Measurements from ENCODE around the gene C6orf120. TPM values are rescaled to one million over a fixed set of nuclear protein-coding genes. Genes with fewer than 3 reads are reported as not detected.

Gene C6orf120
- total and polyA plus RNA-seq, 2 of the 13 experiments (the other 11 are each of a cell fraction or from before 2014, with no cell fraction given) = 21.7 to 29.9 TPM

DNA sequence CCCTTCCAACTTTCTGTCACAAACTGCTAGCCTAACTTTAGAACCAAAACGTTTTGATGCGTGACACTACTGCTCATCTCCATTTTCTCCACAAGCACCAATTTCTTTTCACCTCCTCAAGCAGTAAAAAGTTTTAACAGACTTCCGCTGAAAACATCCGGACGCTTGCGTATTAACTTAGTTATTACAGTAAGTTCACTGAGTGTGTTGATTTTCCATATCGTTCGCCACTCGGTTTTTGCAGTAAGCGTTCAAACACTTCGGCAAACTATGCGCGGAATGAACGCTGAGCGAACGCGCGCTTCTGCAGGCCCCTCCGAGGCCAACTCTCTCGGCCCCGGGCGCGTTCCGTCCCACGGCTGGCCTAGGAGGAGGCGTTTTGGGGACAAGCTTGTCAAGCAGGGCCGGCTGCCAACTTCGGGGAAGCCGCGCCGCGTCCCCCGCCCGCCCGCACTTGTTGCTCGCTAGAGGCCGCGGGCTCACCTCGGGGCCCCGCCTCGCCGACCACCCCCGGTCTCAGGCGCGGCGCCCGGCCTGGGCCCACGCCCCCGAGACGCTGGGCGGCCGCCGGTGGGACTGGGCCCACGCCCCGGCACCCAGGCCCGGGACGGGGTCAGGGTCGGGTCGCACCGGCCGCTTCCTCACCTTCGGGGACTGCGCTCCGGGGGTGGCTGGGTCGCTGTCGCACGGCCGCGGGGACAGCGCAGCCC, 21.4 kb downstream of the C6orf120 start (continued):
- TF ChIP-seq SALL2 (CRISPR knock-in tag; IDR thresholded peaks at IDR 0.05) (peak; percentile 56; the same call in 1 of the 2 replicates), HOXA5 (CRISPR knock-in tag; IDR thresholded peaks at IDR 0.05) (0 out of 2 replicates have a peak, but pooled peaks have one; percentile 14), TAF1 (CRISPR knock-in tag; IDR thresholded peaks at IDR 0.05) (0 out of 2 replicates have a peak, but pooled peaks have one; percentile 47), ZNF367 (CRISPR knock-in tag; IDR thresholded peaks at IDR 0.05; ENCODE audit: borderline replicate concordance) (no peak), PHF8 (CRISPR knock-in tag; IDR thresholded peaks at IDR 0.05) (peak; percentile 70; the same call in 1 of the 2 replicates), XRCC5 (optimal IDR thresholded peaks at IDR 0.05; ENCODE audit: low read length) (peak; percentile 13), NR2C2 (CRISPR knock-in tag; IDR thresholded peaks at IDR 0.05; ENCODE audit: borderline replicate concordance) (0 out of 2 replicates have a peak, but pooled peaks have one; percentile 15), ZNF205 (CRISPR knock-in tag; IDR thresholded peaks at IDR 0.05) (0 out of 2 replicates have a peak, but pooled peaks have one; percentile 27), HES4 (CRISPR knock-in tag; IDR thresholded peaks at IDR 0.05; ENCODE audit: borderline replicate concordance) (peak; percentile 73), ZNF317 (CRISPR knock-in tag; IDR thresholded peaks at IDR 0.05) (0 out of 2 replicates have a peak, but pooled peaks have one; percentile 43), KDM5B (CRISPR knock-in tag; IDR thresholded peaks at IDR 0.05; ENCODE audit: borderline replicate concordance) (0 out of 2 replicates have a peak, but pooled peaks have one; percentile 2), ZSCAN21 (CRISPR knock-in tag; IDR thresholded peaks at IDR 0.05; ENCODE audit: borderline replicate concordance) (peak; percentile 72), ZNF446 (CRISPR knock-in tag; IDR thresholded peaks at IDR 0.05) (peak; percentile 50; the same call in 1 of the 2 replicates)
- TF ChIP-seq, protein P1, sequence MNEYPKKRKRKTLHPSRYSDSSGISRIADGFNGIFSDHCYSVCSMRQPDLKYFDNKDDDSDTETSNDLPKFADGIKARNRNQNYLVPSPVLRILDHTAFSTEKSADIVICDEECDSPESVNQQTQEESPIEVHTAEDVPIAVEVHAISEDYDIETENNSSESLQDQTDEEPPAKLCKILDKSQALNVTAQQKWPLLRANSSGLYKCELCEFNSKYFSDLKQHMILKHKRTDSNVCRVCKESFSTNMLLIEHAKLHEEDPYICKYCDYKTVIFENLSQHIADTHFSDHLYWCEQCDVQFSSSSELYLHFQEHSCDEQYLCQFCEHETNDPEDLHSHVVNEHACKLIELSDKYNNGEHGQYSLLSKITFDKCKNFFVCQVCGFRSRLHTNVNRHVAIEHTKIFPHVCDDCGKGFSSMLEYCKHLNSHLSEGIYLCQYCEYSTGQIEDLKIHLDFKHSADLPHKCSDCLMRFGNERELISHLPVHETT (CRISPR knock-in tag; conservative IDR thresholded peaks at IDR 0.05) = peak; percentile 35; the same call in 1 of the 2 replicates
- TF ChIP-seq, protein P2, sequence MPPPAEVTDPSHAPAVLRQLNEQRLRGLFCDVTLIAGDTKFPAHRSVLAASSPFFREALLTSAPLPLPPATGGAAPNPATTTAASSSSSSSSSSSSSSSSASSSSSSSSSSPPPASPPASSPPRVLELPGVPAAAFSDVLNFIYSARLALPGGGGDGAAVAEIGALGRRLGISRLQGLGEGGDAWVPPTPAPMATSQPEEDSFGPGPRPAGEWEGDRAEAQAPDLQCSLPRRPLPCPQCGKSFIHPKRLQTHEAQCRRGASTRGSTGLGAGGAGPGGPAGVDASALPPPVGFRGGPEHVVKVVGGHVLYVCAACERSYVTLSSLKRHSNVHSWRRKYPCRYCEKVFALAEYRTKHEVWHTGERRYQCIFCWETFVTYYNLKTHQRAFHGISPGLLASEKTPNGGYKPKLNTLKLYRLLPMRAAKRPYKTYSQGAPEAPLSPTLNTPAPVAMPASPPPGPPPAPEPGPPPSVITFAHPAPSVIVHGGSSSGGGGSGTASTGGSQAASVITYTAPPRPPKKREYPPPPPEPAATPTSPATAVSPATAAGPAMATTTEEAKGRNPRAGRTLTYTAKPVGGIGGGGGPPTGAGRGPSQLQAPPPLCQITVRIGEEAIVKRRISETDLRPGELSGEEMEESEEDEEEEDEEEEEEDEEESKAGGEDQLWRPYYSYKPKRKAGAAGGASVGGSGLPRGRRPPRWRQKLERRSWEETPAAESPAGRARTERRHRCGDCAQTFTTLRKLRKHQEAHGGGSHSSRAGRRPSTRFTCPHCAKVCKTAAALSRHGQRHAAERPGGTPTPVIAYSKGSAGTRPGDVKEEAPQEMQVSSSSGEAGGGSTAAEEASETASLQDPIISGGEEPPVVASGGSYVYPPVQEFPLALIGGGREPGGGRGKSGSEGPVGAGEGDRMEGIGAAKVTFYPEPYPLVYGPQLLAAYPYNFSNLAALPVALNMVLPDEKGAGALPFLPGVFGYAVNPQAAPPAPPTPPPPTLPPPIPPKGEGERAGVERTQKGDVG (CRISPR knock-in tag; IDR thresholded peaks at IDR 0.05; ENCODE audit: borderline replicate concordance) = 0 out of 2 replicates have a peak, but pooled peaks have one; percentile 10
- TF ChIP-seq, protein P3, sequence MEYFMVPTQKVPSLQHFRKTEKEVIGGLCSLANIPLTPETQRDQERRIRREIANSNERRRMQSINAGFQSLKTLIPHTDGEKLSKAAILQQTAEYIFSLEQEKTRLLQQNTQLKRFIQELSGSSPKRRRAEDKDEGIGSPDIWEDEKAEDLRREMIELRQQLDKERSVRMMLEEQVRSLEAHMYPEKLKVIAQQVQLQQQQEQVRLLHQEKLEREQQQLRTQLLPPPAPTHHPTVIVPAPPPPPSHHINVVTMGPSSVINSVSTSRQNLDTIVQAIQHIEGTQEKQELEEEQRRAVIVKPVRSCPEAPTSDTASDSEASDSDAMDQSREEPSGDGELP (IDR thresholded peaks at IDR 0.05; ENCODE audit: borderline replicate concordance, low read depth) = no peak
- TF ChIP-seq, protein P4, sequence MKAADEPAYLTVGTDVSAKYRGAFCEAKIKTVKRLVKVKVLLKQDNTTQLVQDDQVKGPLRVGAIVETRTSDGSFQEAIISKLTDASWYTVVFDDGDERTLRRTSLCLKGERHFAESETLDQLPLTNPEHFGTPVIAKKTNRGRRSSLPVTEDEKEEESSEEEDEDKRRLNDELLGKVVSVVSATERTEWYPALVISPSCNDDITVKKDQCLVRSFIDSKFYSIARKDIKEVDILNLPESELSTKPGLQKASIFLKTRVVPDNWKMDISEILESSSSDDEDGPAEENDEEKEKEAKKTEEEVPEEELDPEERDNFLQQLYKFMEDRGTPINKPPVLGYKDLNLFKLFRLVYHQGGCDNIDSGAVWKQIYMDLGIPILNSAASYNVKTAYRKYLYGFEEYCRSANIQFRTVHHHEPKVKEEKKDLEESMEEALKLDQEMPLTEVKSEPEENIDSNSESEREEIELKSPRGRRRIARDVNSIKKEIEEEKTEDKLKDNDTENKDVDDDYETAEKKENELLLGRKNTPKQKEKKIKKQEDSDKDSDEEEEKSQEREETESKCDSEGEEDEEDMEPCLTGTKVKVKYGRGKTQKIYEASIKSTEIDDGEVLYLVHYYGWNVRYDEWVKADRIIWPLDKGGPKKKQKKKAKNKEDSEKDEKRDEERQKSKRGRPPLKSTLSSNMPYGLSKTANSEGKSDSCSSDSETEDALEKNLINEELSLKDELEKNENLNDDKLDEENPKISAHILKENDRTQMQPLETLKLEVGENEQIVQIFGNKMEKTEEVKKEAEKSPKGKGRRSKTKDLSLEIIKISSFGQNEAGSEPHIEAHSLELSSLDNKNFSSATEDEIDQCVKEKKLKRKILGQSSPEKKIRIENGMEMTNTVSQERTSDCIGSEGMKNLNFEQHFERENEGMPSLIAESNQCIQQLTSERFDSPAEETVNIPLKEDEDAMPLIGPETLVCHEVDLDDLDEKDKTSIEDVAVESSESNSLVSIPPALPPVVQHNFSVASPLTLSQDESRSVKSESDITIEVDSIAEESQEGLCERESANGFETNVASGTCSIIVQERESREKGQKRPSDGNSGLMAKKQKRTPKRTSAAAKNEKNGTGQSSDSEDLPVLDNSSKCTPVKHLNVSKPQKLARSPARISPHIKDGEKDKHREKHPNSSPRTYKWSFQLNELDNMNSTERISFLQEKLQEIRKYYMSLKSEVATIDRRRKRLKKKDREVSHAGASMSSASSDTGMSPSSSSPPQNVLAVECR (CRISPR knock-in tag; IDR thresholded peaks at IDR 0.05; ENCODE audit: borderline replicate concordance) = peak; percentile 46
